Endometrial microvascular endothelial cells (primary cell): ENCODE results near the gene PRAMEF13. TPM values are rescaled to one million over a fixed set of nuclear protein-coding genes. Genes with fewer than 3 reads are reported as not detected.
"Not testable (repeated sequence)": the region's sequence is repeated elsewhere in the genome, so short reads cannot be mapped to it uniquely, and the experiment has no call there.

ENCODE experiments used
- in situ Hi-C: cut with HindIII; loops from 2 replicates; pipeline ENCODE4 v1.10.0; 2017; ENCODE audit warnings: low sequenced_read_pairs, low pct_unique_long_range_greater_than_20kb; ENCODE audit errors: inconsistent ontology term
- total RNA-seq: library from RNA; depleted of rRNA; stranded (reverse); fragments of >200 nt; gene quantifications from one replicate; pipeline ENCODE4 v1.2.3, GENCODE V29; 2015; ENCODE audit errors: inconsistent ontology term

PRAMEF13 gene, protein sequence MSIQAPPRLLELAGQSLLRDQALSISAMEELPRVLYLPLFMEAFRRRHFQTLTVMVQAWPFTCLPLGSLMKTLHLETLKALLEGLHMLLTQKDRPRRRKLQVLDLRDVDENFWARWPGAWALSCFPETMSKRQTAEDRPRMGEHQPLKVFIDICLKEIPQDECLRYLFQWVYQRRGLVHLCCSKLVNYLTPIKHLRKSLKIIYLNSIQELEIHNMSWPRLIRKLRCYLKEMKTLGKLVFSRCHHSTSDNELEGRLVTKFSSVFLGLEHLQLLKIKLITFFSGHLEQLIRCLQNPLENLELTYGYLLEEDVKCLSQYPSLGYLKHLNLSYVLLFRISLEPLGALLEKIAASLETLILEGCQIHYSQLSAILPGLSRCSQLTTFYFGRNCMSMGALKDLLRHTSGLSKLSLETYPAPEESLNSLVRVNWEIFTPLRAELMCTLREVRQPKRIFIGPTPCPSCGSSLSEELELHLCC
- not detected for total RNA-seq

DNA sequence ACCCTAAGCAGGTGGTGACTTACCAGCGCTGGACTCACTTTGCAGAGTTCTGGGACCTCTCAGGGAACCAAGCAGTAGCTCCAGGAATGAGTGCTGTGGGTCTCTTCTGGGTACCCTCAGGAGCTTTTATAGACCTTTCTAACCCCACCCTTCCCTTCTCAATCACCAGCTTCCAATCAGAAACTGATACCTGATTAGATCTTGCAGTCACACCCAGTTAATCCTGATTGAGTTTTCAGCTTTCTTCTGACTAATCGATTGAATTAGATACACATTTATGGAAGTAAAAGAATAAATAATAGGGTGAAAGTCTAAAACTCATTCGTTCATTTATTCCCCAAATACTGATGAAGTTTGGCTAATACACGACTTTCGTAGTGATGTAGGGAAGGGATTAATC is at the start of gene PRAMEF13:
PRAMEF13 (minus strand) TSS at position 101 of the 400 bp plus-strand sequence. CDS start 1,820 bp downstream, outside the sequence.
- in situ Hi-C loops: not testable (repeated sequence)

- in situ Hi-C loops: not testable (repeated sequence)
These were observed 45.9 kb upstream of the PRAMEF13 start for GRCh38 chr1:13247122-13247521.

GRCh38 chr1:13246554-13246871 is 45.3 kb upstream of the PRAMEF13 start:
- in situ Hi-C loops: not testable (repeated sequence)

- in situ Hi-C loops: not testable (repeated sequence)
These were observed 44.8 kb upstream of the PRAMEF13 start for GRCh38 chr1:13245841-13246553.

GRCh38 chr1:13243536-13244263 is 42.5 kb upstream of the PRAMEF13 start:
- in situ Hi-C loops: not testable (repeated sequence)

GRCh38 chr1:13239633-13240032 is 38.4 kb upstream of the PRAMEF13 start:
- in situ Hi-C loops: not testable (repeated sequence)

GRCh38 chr1:13237572-13237971 is 36.4 kb upstream of the PRAMEF13 start:
- in situ Hi-C loops: not testable (repeated sequence)

GRCh38 chr1:13234057-13234456 is 32.8 kb upstream of the PRAMEF13 start:
- in situ Hi-C loops: not testable (repeated sequence)

DNA sequence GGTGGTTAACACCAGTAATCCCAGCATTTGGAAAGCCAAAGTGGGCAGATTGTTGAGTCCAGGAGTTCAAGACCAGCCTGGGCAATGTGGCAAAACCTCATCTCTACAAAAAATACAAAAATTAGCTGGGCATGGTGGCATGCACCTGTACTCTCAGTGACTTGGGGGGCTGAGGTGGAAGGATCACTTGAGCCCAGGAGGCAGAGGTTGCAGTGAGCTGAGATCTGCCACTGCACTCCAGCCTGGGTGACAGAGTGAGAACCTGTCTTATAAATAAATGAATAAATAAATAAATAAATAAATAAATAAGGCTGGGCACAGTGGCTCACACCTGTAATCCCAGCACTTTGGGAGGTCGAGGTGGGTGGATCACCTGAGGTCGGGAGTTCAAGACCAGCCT is 30.8 kb upstream of the PRAMEF13 start:
- in situ Hi-C loops: not testable (repeated sequence)

DNA sequence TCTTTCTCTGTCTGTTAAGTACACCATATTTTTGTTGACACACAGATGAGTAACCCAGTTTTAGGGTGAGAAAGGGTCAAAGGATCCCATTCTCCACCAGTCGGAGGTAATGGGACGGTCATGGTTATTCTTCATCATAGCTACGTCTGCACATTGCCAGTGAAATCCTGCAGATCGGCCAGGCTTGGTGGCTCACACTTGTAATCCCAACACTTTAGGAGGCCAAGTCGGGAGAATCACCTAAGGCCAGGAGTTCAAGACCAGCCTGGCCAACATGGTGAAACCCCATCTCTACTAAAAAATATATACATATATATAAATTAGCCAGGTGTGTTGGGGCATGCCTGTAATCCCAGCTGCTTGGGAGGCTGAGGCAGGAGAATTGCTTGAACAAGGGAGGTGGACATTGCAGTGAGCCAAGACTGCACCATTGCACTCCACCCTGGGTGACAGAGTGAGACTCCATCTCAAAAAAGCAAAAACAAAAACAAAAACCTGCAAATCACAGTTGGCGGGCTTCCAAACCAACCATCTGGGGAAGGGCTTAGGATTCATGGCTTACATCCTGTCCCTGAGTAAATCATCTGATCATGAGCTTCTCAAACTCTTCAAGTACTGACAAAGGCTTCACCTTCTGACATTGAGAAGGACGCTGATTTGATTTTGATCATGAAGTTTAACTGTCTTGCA is 30.0 kb upstream of the PRAMEF13 start:
- in situ Hi-C loops: not testable (repeated sequence)

GRCh38 chr1:13230601-13231000 is 29.4 kb upstream of the PRAMEF13 start:
- in situ Hi-C loops: not testable (repeated sequence)

DNA sequence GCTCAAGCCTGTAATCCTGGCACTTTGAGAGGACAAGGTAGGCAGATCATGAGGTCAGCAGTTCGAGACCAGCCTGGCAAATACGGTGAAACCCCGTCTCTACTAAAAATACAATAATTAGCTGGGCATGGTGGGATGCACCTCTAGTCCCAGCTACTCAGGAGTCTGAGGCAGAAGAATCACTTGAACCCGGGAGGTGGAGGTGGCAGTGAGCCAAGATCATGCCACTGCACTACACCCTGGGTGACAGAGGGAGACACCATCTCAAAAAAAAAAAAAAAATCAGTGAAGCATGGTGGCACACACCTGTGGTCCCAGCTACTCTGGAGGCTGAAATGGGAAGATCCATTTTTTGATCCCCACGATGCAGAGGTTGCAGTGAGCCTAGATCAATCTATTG is 28.9 kb upstream of the PRAMEF13 start:
- in situ Hi-C loops: not testable (repeated sequence)

- in situ Hi-C loops: no loop called here
These were observed 27.2 kb upstream of the PRAMEF13 start for GRCh38 chr1:13228343-13228781.

- in situ Hi-C loops: not testable (repeated sequence)
These were observed 26.3 kb upstream of the PRAMEF13 start for GRCh38 chr1:13227271-13228055.

DNA sequence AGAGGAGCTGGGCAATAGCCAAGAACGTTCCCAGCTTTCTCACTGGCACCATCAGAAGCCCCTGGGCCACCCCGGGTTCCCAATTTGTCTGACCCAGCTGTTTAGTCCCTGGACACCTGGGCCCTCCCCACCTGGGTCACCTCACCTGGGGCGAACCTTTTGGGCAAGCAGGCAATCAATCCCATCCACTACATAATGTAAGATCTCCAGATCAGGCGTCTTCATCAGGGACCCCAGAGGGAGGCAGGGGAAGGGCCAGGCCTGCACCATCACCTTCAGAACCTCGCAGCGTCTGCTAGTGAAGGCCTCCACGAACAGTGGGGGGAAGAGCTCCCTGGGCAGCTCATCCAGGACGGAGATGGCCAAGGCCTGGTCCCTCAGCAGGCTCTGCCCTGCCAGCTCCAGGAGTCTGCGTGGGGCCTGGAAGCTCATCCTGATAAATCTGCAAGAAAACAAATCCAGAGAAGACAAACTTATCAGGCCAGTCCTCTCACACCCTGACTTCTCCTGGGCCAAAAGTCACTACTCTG is 24.5 kb upstream of the PRAMEF13 start, which contains the start of gene PRAMEF18:
PRAMEF18 (minus strand) TSS at position 480 of the 530 bp plus-strand sequence; CDS start at position 432, 48 bp downstream.
- in situ Hi-C loops: not testable (repeated sequence)

DNA sequence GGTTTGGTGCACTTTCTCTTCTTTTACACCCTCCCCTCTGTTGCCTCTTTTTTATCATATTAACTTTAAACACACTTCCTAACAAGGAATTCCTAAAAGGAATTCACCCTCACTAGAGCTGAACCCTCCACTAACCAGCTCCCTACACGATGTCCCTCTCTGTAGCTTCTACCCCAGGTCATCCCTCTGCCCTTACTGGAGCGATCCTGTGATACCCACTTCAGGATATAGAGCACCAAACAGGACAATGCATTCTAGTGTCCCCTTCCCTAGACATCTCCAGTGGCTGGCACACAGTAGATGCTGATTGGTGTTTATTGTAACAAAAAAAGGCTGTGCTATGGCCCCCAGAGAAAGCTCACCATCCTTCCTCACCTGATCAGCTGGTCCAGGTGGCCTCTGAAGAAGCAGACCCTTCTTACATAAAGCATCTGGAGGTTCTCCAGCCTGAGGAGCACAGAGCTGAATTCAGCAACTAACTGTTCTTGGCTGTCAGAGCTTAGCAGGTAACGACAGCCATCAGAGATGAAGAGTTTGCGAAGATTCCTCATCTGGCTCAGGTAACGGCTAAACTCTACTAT is 23.4 kb upstream of the PRAMEF13 start:
- in situ Hi-C loops: no loop called here

- in situ Hi-C loops: not testable (repeated sequence)
These were observed 21.6 kb upstream of the PRAMEF13 start for GRCh38 chr1:13222788-13223187.
